Right lobe of liver (tissue), 4 donors: ENCODE measurements around the gene DSG2.

Experiments used
- POLR2A ChIP-seq: fragments of 450-650 bp; IDR thresholded peaks from one replicate; pipeline ENCODE4 v1.6.1; 2017; ENCODE audit warnings: antibody characterized with exemption, mild to moderate bottlenecking
- TF ChIP-seq, protein P1 (sequence below), 4 donors: fragments of 200-600 bp in 3 of 4; fragments of 450-650 bp in 1 of 4; IDR thresholded peaks; one replicate each; pipeline versions ENCODE4 v1.5.1 to v1.8.0; 2016 to 2022; ENCODE audit warnings: antibody characterized with exemption in 4 of 4, mild to moderate bottlenecking in 2 of 4
- donor health status: DM: no; HTN: no; CAD: no.
- donor health status: DM: no; HTN: no; CAD: no.
- donor health status: DM: no; HTN: yes; CAD: no.

DNA sequence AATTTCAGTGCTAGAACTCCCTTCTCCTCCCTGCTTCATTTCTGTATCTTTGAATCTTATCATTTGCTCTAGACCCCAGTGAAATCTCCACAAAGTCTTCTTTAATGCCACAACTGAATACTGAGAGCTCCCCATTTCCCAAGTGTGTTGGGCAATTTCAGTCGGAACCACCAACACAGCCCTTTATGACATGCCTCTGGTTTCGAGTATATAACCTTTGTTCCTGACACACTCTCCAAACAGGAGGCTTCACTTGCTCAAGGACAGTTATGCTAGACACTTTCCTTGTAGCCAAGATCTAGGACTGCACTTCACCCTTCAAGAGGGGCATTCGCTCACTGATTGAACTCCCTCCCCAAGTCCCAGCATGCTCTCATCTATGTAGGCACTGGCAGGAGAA, 75.1 kb downstream of the DSG2 start:
- TF ChIP-seq, protein P1, sequence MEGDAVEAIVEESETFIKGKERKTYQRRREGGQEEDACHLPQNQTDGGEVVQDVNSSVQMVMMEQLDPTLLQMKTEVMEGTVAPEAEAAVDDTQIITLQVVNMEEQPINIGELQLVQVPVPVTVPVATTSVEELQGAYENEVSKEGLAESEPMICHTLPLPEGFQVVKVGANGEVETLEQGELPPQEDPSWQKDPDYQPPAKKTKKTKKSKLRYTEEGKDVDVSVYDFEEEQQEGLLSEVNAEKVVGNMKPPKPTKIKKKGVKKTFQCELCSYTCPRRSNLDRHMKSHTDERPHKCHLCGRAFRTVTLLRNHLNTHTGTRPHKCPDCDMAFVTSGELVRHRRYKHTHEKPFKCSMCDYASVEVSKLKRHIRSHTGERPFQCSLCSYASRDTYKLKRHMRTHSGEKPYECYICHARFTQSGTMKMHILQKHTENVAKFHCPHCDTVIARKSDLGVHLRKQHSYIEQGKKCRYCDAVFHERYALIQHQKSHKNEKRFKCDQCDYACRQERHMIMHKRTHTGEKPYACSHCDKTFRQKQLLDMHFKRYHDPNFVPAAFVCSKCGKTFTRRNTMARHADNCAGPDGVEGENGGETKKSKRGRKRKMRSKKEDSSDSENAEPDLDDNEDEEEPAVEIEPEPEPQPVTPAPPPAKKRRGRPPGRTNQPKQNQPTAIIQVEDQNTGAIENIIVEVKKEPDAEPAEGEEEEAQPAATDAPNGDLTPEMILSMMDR (IDR thresholded peaks at IDR 0.05) = no peak
- TF ChIP-seq POLR2A = no peak
